ENCODE results near the gene OR10G6.
"Not testable (repeated sequence)": the region's sequence is repeated elsewhere in the genome, so short reads cannot be mapped to it uniquely, and the experiment has no call there.

The OR10G6 gene, protein sequence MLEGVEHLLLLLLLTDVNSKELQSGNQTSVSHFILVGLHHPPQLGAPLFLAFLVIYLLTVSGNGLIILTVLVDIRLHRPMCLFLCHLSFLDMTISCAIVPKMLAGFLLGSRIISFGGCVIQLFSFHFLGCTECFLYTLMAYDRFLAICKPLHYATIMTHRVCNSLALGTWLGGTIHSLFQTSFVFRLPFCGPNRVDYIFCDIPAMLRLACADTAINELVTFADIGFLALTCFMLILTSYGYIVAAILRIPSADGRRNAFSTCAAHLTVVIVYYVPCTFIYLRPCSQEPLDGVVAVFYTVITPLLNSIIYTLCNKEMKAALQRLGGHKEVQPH

DNA sequence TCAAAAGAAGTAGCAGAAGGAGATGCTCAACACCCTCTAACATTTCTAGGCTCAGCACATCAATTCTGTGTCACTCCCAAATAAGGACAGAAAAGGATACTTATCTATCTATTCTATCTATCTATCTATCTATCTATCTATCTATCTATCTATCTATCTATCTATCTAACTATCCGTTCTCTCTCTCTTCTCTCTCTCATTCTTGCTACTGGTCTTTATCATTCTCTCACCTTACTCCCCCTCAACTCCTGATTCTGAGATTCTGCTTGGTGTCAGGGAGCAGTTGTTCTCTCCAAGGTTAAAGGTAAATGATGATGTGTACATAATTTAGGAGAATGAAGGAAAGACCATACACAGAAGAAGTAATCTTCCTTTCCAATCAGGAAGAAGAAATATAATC is at the start of gene OR10G6:
TSS of gene OR10G6 (minus strand) at position 43 of the 400 bp plus-strand sequence. CDS start at position 43, 0 bp downstream.
- DNase-seq (ENCODE audit: low read depth) = no peak

DNA sequence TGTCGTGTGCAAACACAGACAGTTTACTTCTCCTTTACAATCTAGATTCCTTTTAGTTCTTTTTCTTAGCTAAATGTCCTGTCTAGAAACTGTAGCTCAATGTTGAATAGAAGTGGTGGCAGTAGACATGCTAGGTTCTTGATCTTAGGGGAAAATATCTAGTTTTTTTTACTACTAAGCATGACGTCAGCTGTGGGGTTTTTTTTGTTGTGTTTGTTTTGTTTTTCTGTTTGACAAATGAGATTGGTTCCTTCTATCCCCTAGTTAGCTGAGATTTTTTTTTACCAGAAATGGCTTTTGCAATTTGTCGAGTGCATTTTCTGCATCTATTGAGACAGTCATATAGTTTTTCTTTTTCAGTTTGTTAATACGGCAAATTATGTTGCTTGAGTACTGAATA is 48.5 kb upstream of the OR10G6 start:
- DNase-seq (ENCODE audit: low read depth) = no peak

DNA sequence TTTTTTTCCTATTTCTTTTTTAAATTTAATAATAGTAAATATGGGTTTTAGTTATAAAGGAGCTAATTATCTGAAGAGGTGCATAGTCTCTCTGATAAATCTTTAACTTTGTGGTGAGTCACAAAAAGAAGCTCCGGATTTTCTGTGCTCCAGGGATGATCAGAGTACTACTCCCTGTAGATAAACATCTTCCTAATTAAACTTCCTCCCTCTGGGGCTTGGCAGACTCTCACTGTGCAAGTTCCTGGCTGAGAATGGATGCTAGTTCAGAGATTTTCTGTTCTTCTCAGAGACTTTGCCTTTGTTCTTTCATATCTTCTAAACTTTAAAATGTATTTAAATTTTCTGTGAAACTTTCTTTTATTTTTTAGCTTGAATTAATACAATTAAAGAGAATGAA is 46.3 kb upstream of the OR10G6 start, which contains the start of gene OR10G7:
TSS of gene OR10G7 (minus strand) at position 72 of the 400 bp plus-strand sequence. CDS start 2,324 bp downstream, outside the sequence.
- DNase-seq (ENCODE audit: low read depth) = no peak

DNA sequence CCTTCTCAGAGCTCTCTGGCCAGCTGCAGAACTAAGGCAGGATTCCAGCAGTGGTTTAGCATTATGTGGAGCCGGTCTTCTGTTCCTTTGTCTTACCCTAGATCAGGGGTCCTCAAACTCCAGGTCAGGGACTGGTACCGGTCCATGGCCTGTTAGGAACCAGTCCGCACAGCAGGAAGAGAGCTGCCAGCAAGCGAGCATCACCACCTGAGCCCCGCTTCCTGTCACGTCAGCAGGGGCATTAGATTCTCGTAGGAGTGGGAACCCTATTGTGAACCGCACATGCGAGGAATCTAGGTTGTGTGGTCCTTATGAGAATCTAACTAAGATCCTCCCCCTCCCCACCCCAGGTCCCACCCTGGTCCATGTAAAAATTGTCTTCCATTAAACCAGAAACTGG is 44.6 kb upstream of the OR10G6 start:
- DNase-seq (ENCODE audit: low read depth) = no peak

DNA sequence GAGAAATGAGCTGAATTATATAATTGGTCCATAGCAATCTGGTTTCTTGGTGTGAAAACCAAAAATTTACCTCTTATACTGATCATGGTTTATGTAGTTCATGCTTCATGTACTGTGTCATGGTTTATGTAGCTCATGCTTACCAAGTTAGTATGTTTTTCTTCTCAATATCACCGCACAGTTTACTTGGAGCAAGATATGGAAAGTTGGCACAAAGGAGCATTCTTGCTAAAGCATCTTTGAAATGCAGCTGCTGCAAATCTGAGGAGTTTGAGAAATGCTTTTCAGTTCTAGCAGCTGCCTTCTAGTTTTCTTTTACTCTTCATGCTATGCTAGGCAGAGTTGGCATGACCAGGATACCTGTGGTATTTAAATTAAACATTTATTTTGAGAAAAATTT is 41.7 kb upstream of the OR10G6 start:
- no peak for DNase-seq (ENCODE audit: low read depth)

DNA sequence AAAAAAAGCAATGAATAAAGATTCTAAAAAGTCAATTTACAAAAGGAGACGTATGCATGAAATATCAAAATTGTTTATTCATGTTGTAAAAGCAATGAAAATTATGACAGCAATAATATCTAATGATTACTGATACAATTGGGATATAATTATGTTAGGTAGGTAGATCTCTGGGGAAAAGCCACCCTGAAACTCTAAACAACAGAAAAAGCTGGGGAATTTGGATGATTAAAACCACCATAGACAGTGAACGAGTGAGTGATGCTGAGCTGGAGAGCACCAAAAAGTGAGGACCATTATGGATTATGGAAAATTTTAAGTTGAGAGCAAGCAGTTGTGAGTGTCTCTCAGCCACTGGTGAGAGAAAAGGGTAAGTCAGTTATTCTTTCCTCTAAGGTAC is 31.5 kb upstream of the OR10G6 start, which contains the start of gene OR10G8:
TSS of gene OR10G8 (plus strand) at position 301 of the 400 bp plus-strand sequence. CDS start 2,825 bp downstream, outside the sequence.
- no peak for DNase-seq (ENCODE audit: low read depth)

DNA sequence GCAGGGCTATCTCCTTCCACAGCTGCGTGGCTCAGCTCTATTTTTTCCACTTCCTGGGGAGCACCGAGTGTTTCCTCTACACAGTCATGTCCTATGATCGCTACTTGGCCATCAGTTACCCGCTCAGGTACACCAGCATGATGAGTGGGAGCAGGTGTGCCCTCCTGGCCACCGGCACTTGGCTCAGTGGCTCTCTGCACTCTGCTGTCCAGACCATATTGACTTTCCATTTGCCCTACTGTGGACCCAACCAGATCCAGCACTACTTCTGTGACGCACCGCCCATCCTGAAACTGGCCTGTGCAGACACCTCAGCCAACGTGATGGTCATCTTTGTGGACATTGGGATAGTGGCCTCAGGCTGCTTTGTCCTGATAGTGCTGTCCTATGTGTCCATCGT is 20.9 kb upstream of the OR10G6 start:
- DNase-seq (ENCODE audit: low read depth) = not testable (repeated sequence)

DNA sequence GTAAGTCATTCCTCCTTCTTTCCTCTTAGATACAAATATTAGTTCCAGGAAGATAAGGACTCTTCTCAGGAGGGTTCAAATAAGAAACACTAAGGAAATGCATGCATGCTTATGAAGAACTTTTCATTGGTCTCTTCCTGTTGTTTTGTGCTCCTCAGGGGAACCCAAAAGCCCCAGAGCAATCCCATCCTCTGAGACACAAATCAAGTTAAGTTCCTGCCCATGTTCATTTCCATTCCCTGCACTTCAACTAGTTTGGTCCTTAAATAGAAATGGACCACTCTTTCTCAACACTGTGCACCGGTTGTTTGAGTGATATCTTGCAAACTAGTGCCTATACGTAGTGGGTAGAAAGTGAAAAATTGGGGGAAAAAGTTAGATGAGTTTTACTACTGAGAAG is 17.7 kb upstream of the OR10G6 start, which contains the start of gene OR10G4:
TSS of gene OR10G4 (plus strand) at position 301 of the 400 bp plus-strand sequence. CDS start 2,578 bp downstream, outside the sequence.
- no peak for DNase-seq (ENCODE audit: low read depth)

DNA sequence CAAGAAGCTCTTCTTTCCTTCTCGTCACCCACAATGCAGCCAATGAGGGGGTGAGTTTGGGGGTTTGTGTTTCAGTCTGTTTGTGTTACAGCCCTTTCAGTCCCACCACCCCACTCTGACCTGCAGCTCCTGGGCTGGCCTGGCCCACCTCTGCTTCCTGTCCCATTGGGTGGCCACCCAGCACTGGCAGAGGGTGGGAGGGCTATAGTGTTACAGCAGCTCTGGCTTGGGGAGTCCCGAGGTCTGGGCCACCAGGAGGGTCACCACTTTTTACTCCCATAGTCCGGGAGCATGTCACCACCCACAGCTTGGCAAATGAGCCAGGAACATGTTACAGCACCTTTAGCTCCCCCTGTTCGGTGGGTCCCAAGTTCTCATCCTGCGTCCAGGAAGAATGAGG is 15.7 kb downstream of the OR10G6 start:
- no peak for DNase-seq (ENCODE audit: low read depth)

DNA sequence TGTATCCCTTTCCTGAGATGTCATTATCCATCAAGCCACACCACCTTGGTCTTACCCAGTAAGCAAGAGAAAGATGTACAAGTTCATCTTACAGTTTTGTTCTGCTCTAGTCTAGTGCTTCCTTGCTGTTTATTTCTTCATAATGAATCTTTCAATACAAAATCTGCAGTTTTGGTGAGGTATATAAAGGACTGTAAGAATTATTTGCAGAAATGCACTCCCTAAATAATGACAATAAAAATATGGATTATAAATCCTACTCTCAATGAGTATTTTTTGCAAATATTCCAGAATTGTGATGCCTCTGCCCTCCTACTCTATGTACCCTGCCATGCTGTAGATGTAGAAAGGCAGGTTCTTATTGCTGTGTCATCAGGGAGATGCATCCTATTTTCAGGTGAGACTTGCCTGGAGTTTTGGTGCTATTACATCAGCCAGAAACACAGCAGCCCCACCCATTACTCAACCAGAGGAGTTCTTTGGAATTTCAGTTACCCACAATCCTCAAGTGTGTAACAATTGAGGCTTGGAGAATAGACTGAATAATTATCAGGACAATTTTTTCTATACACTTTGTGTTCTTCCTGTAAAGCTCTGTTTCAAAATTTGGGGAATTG is 17.1 kb downstream of the OR10G6 start, which contains the start of gene OR10S1:
TSS of gene OR10S1 (minus strand) at position 51 of the 617 bp plus-strand sequence. CDS start 117 bp downstream, outside the sequence.
- DNase-seq (ENCODE audit: low read depth) = no peak

DNA sequence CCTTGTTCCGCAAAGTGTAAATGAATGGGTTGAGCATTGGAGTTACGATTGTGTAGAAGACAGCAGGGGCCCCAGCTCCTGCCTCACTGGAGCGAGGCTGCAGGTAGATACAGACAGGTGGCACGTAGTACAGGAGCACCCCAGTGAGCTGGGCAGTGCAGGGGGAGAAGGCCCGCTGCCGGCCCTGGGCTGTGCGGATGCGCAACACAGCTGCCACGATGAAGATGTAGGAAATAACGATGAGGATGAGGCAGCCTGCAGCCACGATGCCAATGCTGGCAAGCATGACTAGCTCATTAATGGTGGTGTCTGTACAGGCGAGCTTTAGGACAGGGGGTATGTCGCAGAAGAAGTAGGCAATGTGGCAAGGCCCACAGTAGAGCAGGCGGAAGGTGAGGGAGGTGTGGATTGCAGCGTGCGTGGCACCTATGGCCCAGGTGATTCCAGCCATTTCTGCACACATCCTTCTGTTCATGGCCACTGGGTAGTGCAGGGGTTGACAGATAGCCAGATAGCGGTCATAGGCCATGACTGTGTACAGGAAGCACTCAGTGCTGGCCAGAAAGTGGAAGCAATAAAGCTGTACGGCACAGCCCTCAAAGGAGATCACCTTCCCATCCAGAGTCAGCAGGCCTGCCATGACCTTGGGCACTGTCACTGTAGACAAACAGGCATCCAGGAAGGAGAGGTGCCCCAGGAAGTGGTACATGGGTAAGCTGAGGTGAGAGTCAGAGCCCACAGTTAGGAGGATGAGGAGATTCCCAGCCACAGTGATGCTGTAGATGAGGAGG is 18.0 kb downstream of the OR10G6 start:
- no peak for DNase-seq (ENCODE audit: low read depth)

DNA sequence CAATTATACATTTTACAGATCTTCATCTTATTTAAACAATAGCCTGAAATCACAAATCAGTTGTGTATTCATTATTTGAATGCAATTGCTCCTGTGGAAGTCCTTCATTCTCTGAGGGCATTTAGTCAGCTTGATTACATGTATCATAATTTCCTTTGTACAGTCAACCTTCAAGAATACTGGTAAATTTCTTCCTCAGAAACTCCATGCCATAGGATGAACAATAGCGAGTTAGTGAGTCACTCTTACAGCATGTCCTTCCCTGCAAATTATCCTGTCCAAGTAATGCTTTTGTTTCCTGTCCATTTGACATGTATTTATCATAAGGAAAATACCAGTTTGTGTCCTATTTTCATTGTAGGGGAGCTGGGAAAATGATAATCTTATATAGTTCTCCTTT is 21.1 kb downstream of the OR10G6 start:
- DNase-seq (ENCODE audit: low read depth) = no peak

DNA sequence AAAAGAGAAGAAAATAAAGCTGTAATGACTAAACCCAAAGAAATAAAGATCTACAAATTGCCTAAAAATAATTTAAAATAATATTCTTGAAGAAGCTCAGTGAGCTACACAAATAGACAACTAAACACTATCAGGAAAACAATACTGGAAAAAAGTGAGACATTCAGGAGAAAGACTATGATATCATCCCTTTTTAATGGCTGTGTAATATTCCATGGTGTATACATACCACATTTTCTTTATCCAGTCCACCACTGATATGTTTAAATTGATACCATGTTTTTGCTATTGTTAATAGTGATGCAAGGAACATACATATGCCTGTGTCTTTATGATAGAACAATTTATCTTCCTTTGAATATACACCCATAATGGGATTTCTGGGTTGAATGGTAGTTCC is 38.2 kb downstream of the OR10G6 start:
- DNase-seq (ENCODE audit: low read depth) = no peak

DNA sequence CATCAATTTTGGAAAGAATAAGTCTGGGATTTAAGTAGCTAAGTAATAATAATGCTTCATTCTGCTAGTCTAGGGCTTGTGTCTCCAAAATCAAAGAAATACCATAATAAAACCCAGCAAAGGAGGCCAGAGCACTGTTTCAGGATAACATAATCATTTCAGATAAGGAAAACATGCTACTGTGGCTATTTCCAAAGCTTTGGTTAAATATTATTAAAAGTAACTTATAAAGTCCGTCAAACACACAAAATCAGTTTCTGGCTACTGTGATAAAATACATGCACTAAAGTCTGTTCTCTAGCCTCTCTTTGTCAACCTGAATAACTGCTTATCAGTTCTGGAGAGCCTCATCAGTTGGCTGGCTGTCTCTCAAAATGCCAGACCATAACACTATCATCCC is 49.8 kb downstream of the OR10G6 start:
- DNase-seq (ENCODE audit: low read depth) = no peak

Data from T-helper 22 cell (primary cell).